ENCODE data around the gene AIF1.

GRCh38 chr6:31575952-31576685 is 38.9 kb upstream of the AIF1 start:
- TF ChIP-seq CTCF (IDR thresholded peaks at IDR 0.05) (no peak), POLR2A (IDR thresholded peaks at IDR 0.05) (no peak)
